ENCODE results near the gene ADGRF3. TPM values are rescaled to one million over a fixed set of nuclear protein-coding genes. Genes with fewer than 3 reads are reported as not detected.
A peak's percentile ranks its signal among the peaks of the same experiment; 100 is the strongest.
"Not testable (repeated sequence)": the region's sequence is repeated elsewhere in the genome, so short reads cannot be mapped to it uniquely, and the experiment has no call there.

ADGRF3 gene
- total RNA-seq, 1 donor from 2014 or later, result 2.3 TPM

- Mint-ChIP-seq H3K4me3 (no peak overlapping the region), H3K9me3 (no peaks in the 10 kb centered on the region), H3K36me3 (ENCODE audit: low read depth) (peaks cover 28% of the 10 kb centered on the region), H3K27ac (no peak overlapping the region), H3K27me3 (ENCODE audit: insufficient read depth) (no peaks in the 10 kb centered on the region), H3K4me1 (ENCODE audit: low read depth) (peaks cover 5% of the 10 kb centered on the region)
- intact Hi-C loops (cut with micrococcal nuclease), result no loop called here
- DNase-seq (ENCODE audit: low spot score), result no peak
Observed at GRCh38 chr2:26276484-26277227, 69.9 kb downstream of the ADGRF3 start.

- Mint-ChIP-seq H3K4me1 (ENCODE audit: low read depth) (peaks cover 11% of the 10 kb centered on the region), H3K36me3 (ENCODE audit: low read depth) (peaks cover 18% of the 10 kb centered on the region), H3K4me3 (no peak overlapping the region), H3K9me3 (no peaks in the 10 kb centered on the region), H3K27me3 (ENCODE audit: insufficient read depth) (no peaks in the 10 kb centered on the region), H3K27ac (no peak overlapping the region)
- no peak for DNase-seq (ENCODE audit: low spot score)
- intact Hi-C loops (cut with micrococcal nuclease), result no loop called here
Observed at GRCh38 chr2:26274058-26274613, 72.5 kb downstream of the ADGRF3 start.

DNA sequence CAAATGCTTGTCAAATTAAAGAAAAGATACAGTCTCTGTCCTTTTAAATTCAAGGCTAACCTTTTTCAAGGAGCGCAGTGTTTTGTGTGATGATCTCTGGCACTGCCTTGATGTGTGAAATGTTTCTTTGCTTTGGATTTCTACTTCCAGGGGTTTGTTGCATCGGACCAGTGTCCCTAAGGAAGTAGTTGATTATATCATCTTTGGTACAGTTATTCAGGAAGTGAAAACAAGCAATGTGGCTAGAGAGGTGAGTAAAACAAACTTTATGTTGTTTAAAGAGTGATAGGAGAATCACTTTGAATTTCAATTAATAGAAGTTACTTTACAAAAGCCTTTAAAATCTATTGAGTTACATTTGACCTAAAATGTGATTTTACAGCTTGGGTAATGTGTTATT lies 73.1 kb downstream of the ADGRF3 start:
- Mint-ChIP-seq H3K36me3 (ENCODE audit: low read depth) (peaks cover 13% of the 10 kb centered on the region), H3K4me3 (no peak overlapping the region), H3K9me3 (no peaks in the 10 kb centered on the region), H3K27ac (no peak overlapping the region), H3K4me1 (ENCODE audit: low read depth) (peaks cover 11% of the 10 kb centered on the region), H3K27me3 (ENCODE audit: insufficient read depth) (no peaks in the 10 kb centered on the region)
- intact Hi-C loops (cut with micrococcal nuclease), result no loop called here
- no peak for DNase-seq (ENCODE audit: low spot score)

DNA sequence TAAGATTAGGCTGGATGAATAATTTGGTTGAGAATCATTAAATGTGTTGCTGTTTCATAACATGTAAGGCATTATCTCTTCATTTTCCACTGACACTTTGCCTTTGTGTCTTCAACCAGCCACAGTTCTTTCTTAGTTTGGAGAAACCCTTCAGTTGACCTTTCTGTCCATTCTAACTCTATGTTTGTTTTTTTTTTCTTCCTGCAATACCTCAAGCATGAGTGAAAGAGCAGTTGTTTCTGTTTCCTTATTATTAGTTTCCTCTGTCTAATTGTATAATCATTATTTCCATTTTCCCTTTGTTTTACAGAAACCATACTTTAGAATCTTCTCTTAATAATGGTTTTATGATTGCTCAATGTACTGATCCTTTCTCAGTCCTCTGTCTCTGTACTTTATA lies 76.2 kb downstream of the ADGRF3 start:
- Mint-ChIP-seq H3K36me3 (ENCODE audit: low read depth) (peaks cover 13% of the 10 kb centered on the region), H3K27ac (peak overlapping the region; percentile 2)
- intact Hi-C loops (cut with micrococcal nuclease), result no loop called here

DNA sequence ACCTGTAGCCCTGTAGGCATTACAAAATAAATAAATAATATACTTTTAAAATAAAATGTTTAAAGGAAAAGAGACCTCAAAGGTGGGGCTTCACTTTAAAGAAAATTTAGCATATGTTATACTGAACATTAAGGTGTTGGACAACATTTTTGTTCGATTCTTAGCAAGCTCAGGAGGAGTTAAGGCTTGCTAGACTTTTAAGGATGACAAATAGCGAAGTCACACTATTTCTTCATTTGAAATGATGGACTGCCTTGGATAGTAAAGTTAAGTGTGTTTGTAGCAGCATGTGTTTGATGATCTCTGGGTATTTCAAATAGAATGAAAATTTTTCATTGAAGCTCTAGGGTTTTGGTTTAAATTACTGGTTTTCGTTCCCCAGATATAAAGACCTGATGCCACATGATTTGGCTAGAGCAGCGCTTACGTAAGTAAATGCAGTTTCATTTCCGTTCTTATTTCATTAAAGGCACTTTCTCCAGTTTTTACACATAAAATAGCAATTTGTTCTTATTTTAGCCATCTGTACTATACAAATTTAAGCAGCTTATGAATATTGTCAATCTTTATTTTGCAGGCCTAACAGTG lies 76.9 kb downstream of the ADGRF3 start:
- no peak overlapping the region for H3K4me3 Mint-ChIP-seq
- H3K9me3 Mint-ChIP-seq, result no peaks in the 10 kb centered on the region
- DNase-seq (ENCODE audit: low spot score), result no peak
- no peaks in the 10 kb centered on the region for H3K27me3 Mint-ChIP-seq (ENCODE audit: insufficient read depth)
- peaks cover 17% of the 10 kb centered on the region for H3K36me3 Mint-ChIP-seq (ENCODE audit: low read depth)
- no peak overlapping the region for H3K27ac Mint-ChIP-seq
- H3K4me1 Mint-ChIP-seq (ENCODE audit: low read depth), result peaks cover 11% of the 10 kb centered on the region
- intact Hi-C loops (cut with micrococcal nuclease), result no loop called here

More for the DNA sequence above, 76.2 kb downstream of the ADGRF3 start:
- H3K9me3 Mint-ChIP-seq, result no peaks in the 10 kb centered on the region
- H3K4me3 Mint-ChIP-seq, result no peak overlapping the region
- DNase-seq (ENCODE audit: low spot score), result no peak
- H3K4me1 Mint-ChIP-seq (ENCODE audit: low read depth), result peaks cover 11% of the 10 kb centered on the region
- no peaks in the 10 kb centered on the region for H3K27me3 Mint-ChIP-seq (ENCODE audit: insufficient read depth)

DNA sequence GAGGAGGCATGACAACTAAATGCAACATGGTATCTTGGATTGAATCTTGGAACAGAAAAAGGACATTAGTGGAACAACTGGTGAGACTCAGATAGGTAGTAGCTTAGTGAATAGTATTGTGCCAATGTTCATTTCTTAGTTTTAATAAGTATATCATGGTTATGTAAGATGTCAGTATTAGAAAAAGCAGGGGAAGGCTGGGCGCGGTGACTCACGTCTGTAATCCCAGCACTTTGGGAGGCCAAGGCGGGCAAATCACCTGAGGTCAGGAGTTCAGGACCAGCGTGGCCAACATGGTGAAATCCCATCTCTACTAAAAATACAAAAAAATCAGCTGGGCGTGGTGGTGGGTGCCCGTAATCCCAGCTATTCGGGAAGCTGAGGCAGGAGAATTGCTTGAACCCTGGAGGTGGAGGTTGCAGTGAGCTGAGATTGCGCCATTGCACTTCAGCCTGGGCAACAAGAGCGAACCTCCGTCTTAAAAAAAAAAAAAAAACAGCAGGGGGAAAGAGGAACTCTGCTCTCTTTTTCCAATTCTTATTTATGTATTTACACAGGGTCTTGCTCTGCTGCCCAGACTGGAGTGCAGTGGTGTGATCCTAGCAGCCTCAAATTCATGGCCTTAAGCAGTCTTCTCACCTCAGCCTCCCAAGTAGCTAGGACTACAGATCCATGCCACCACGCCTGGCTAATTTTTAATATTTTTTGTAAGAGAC lies 77.8 kb downstream of the ADGRF3 start:
- H3K27ac Mint-ChIP-seq; intact Hi-C loops (cut with micrococcal nuclease); H3K4me3 Mint-ChIP-seq; H3K9me3 Mint-ChIP-seq; DNase-seq (ENCODE audit: low spot score); H3K27me3 Mint-ChIP-seq (ENCODE audit: insufficient read depth): not testable (repeated sequence)
- H3K36me3 Mint-ChIP-seq (ENCODE audit: low read depth), result peaks cover 16% of the 10 kb centered on the region
- peaks cover 11% of the 10 kb centered on the region for H3K4me1 Mint-ChIP-seq (ENCODE audit: low read depth)

- no peak overlapping the region for H3K4me3 Mint-ChIP-seq
- peaks cover 19% of the 10 kb centered on the region for H3K36me3 Mint-ChIP-seq (ENCODE audit: low read depth)
- no peak overlapping the region for H3K27ac Mint-ChIP-seq
- peaks cover 6% of the 10 kb centered on the region for H3K4me1 Mint-ChIP-seq (ENCODE audit: low read depth)
- H3K27me3 Mint-ChIP-seq (ENCODE audit: insufficient read depth), result no peaks in the 10 kb centered on the region
- no peak for DNase-seq (ENCODE audit: low spot score)
- intact Hi-C loops (cut with micrococcal nuclease), result no loop called here
- H3K9me3 Mint-ChIP-seq, result no peaks in the 10 kb centered on the region
Observed at GRCh38 chr2:26268213-26268612, 78.4 kb downstream of the ADGRF3 start.

GRCh38 chr2:26258836-26259235 lies 87.8 kb downstream of the ADGRF3 start:
- H3K4me1 Mint-ChIP-seq (ENCODE audit: low read depth); H3K4me3 Mint-ChIP-seq; DNase-seq (ENCODE audit: low spot score); H3K27ac Mint-ChIP-seq; H3K27me3 Mint-ChIP-seq (ENCODE audit: insufficient read depth); H3K9me3 Mint-ChIP-seq; intact Hi-C loops (cut with micrococcal nuclease): not testable (repeated sequence)
- peaks cover 25% of the 10 kb centered on the region for H3K36me3 Mint-ChIP-seq (ENCODE audit: low read depth)

Other genes with a start within 250 kb of the ADGRF3 start
- gene GAREM2, start 173.7 kb downstream of the ADGRF3 start, total RNA-seq, result 6.1 and 7.4 TPM in 2 replicates
- 96.8 and 99.9 TPM in 2 replicates for gene HADHA, start 102.2 kb downstream of the ADGRF3 start, total RNA-seq
- gene HADHB, start 101.8 kb downstream of the ADGRF3 start, total RNA-seq, result 78.8 and 78.9 TPM in 2 replicates
- 66.6 and 68.2 TPM in 2 replicates for gene SELENOI, start 646 bp downstream of the ADGRF3 start, total RNA-seq
- not detected in 2 replicates for gene DRC1, start 55.1 kb upstream of the ADGRF3 start, total RNA-seq
- 5.9 and 6.9 TPM in 2 replicates for gene OTOF, start 131.3 kb upstream of the ADGRF3 start, total RNA-seq

Measured in activated T-helper 1 cell treated with anti-CD3 and anti-CD28 coated beads, Interleukin-12 subunit alpha, Interleukin-12 subunit beta, Interleukin-2, Interleukin-4 antibody, amounts not matched to agents 30 ng/mL and 10 ng/mL and 1 ng/mL, durations not matched to agents 14 hours and 24 hours and 36 hours (primary cell).